Measurements from ENCODE around the gene ABCA6.
"Not testable (repeated sequence)": the region's sequence is repeated elsewhere in the genome, so short reads cannot be mapped to it uniquely, and the experiment has no call there.

Gene ABCA6

DNA sequence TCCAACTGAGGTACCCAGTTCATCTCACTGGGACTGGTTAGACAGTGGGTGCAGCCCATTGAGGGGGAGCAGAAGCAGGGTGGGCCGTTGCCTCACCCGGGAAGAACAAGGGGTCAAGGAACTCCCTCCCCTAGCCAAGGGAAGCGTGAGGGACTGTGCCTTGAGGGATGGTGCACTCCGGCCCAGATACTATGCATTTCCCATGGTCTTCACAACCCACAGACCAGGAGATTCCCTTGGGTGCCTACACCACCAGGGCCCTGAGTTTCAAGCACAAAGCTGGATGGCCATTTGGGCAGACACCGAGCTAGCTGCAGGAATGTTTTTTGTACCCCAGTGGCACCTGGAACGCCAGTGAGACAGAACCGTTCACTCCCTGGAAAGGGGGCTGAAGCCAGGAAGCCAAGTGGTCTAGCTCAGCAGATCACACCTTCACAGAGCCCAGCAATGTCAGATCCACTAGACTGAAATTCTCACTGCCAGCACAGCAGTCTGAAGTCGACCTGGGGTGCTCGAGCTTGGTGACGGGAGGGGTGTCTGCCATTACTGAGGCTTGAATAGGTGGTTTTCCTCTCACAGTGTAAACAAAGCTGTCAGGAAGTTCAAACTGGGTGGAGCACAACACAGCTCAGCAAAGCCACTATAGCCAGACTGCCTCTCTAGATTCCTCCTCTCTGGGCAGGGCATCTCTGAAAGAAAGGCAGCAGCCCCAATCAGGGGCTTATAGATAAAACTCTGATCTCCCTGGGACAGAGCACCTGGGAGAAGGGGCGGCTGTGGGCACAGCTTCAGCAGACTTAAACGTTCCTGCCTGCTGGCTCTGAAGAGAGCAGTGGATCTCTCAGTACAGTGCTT lies 71.1 kb downstream of the ABCA6 start:
- DNase-seq = not testable (repeated sequence)

- no peak for DNase-seq
These were observed 72.4 kb downstream of the ABCA6 start for GRCh38 chr17:69069226-69069750.

DNA sequence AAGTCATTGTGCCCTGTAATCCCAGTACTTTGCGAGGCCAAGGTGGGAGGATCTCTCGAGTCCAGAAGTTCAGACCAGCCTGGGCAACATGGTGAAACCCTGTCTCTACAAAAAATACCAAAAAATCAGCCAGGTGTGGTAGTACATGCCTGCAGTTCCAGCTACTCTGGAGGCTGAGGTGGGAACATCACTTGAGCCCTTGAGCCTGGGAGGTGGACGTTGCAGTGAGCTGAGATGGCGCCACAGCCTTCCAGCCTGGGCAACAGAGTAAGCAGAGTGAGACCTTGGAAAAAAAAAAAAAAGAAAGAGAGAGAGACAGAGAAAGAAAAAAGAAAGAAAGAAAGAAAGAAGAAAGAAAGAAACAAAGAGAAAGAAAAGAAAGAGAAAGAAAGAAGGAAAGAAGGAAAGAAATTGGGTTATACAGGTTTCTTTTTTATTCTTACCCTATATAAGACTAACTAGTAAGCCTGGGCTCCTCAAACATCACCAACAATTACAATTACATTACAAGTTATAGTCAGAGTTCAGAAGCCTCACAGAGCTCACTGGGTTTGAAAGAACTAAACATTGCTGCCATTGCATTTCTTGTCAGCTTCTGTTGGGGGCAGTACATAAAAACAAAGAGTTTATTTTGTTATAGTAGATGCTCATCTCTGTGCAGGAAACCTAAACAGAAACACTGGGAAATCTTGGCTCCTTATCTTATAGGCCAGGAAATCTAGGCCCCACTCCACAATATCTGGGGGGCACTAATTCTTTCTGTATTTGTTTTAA lies 74.2 kb downstream of the ABCA6 start:
- DNase-seq = no peak

DNA sequence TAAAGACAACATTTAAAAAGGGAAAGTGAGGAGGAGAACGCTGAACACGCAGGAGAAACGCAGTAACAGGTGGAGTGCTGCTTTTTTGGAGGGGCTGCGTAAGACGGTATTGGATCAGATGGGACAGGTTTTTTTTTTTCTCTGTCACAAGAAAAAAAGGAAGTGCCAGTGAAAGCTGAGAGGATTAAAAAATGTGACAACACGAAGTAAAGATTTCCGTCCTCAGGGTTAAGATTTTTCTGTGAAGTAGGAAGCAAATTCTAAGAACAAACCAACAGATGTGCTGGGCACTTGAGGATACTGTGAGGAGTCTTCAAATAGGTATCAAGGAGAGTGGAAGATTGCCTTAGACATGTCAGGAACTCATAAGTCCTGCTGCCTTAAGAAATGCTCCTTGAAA lies 75.2 kb downstream of the ABCA6 start:
- no peak for DNase-seq

GRCh38 chr17:69065113-69065512 lies 76.6 kb downstream of the ABCA6 start:
- no peak for DNase-seq

GRCh38 chr17:69064476-69064875 lies 77.2 kb downstream of the ABCA6 start:
- no peak for DNase-seq

DNA sequence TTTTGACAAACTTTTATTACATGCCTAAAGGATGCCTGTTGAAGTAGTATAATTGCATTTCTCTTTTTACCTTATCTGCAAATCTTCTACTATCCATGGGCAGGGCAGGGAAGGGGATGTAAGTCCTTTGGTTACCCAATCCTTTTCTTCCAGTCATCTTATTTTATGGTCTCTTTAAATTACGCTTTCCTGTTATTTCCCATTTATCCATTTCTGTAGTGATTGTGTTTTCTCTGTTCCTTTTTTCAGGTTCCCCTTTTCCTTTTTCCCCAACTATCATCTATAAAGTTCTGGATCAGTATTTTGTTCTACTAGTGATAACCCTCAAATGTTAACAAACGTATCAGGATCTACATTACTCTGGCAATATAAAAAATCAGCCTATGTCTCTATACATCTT lies 77.7 kb downstream of the ABCA6 start:
- no peak for DNase-seq

- DNase-seq = no peak
These were observed 78.7 kb downstream of the ABCA6 start for GRCh38 chr17:69062860-69063581.

GRCh38 chr17:69061721-69062556 lies 79.8 kb downstream of the ABCA6 start:
- no peak for DNase-seq

GRCh38 chr17:69060822-69061221 lies 80.9 kb downstream of the ABCA6 start, which contains the start of gene ABCA9:
ABCA9 (minus strand) TSS chr17:69060927; CDS start chr17:69051126, 9,801 bp downstream.
- DNase-seq = no peak

DNA sequence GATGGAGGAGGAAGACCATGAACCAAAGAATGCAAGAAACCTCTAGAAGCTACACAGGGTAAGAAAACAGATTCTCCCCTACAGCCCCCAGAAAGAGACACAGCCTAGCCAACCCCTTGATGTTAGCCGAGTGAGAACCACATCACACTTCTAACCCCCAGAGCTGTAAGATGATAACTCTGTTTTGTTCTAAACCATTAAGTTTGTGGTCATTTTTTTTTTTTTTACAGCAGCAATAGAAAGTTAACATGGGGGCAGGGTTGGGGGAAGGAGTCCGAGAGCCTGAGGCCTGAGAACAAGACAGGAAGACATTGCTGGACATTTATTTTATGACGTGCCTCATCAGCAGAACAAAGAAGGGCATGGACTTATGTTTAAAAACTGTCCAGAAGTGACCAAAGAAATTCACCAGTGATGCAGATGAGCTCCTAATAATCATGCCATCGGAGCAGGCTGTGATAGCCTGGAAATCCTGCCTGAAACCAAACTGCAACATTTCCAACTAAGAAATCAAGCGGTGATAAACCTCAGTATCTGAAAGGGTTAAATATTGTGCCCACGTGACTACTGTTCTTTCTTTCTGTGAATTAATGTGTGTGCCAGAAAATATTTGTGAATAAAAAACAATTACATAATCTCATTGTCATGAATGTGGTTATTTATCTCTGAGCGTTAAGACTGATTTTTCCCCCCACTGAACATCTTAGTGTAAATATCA lies 82.1 kb downstream of the ABCA6 start:
- no peak for DNase-seq

DNA sequence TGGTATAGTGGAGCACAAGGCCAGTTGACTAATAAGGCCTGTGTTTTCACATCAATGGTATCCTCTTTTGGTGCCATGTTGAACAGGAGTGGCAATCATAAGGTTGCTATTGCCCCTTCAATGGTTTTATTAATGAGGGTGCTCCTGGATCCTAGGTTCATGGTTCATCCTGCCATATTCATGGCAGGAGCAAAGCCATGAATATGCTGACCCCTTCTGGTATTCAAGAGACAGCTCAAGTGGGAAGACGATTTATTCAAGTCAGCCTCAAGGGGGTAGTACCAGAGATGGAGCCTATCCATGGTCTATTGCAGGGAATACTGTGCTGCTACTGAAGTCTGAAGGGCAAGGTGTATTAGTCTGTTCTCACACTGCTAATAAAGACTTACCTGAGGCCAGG lies 83.5 kb downstream of the ABCA6 start:
- no peak for DNase-seq

- no peak for DNase-seq
These were observed 84.4 kb downstream of the ABCA6 start for GRCh38 chr17:69057280-69057679.

DNA sequence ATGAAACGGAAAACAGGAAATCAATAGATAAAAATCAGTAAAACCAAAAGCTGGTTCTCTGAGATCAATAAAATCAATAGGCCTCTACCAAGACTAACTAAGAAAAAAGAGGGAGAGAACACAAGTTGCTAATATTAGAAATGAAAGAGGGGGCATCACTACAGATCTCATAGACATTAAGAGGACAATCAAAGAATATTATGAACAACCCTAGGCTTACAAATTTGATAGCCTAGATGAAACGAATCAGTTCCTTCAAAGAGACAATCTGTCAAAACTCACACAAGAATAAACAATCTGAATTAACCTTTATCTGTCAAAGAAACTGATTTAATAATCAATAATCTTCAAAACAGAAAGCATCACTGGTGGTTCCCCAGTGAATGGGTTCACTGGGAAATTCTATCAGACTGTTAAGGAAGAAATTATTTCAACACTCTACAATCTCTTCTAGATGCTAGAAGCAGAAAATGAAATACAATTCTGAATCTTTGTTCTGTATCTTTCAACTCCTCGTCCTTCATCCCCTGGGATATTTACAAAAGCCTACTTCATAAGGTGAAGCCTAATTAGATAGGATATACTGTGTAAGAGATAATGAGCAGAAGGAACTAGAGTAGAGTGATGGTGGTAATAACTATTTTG lies 85.4 kb downstream of the ABCA6 start:
- no peak for DNase-seq

DNA sequence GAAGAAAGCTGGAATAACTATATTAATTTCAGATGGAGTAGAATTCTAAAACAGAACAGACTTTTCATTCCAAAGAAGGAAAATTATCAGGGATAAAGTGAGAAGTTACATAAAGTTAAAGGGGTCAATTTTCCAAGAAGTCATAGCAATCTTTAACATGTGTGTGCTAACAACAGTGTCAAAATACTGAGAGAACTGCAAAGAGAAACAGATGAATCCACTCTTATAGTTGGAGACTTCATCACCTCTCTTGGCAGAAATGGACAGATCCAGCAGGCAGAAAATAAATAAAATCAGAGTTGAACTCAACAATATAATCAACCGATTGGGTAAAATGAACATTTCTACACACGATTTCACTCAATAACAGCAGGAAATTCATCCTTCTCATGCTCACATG lies 86.4 kb downstream of the ABCA6 start:
- DNase-seq = no peak

DNA sequence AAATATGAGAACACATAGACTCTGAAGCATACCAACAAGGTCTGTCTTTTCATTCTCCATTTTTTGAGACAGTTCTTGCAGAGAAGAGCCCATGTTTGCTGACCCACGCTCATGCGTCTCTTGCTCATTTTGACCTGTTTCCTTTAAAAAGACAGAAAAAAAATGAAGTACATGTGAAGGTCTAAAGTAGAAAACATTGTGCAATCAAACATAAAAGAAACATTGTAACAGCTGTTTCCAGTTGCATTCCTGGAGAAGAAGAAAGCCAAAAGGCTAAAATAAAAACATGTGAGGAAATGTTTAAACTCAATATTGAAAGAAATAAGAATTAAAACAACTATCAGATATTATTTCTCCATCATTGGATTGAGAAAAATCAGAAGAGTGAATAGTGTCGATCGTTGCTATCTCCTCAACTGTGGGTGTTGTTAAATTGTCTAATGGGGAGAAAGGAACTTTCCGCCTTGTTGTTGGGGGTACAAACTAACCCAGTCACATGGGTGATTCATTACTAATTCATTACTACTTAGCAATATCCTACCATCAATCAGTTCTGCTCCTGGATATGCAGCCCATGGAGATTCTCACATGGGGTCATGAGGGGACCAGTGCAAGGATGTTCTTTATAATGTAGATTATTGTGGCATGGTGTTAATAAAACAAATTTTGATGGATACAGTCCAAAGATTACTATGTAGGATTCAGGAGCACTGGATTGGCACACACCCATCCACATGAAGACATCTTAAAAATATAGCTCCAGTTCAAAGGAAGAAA lies 90.5 kb downstream of the ABCA6 start:
- no peak for DNase-seq

DNA sequence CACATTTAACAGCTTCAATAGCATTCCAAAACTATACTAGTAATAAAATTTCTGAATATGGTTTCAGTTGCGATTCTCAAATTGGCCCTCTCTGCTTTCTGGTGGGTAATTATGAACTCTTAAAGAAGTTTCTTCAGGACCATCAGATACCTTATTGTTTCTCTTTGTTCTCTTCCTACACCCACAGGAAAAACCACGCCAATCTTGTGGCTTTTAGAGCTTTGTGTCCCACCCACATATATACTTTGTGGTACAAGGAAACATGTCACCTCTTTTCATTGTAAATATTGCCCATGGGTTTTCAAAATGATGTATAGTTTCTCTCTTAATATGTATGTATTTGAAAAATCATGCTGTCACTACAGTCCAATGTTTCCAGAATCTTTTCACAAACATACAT lies 93.1 kb downstream of the ABCA6 start:
- DNase-seq = no peak

DNA sequence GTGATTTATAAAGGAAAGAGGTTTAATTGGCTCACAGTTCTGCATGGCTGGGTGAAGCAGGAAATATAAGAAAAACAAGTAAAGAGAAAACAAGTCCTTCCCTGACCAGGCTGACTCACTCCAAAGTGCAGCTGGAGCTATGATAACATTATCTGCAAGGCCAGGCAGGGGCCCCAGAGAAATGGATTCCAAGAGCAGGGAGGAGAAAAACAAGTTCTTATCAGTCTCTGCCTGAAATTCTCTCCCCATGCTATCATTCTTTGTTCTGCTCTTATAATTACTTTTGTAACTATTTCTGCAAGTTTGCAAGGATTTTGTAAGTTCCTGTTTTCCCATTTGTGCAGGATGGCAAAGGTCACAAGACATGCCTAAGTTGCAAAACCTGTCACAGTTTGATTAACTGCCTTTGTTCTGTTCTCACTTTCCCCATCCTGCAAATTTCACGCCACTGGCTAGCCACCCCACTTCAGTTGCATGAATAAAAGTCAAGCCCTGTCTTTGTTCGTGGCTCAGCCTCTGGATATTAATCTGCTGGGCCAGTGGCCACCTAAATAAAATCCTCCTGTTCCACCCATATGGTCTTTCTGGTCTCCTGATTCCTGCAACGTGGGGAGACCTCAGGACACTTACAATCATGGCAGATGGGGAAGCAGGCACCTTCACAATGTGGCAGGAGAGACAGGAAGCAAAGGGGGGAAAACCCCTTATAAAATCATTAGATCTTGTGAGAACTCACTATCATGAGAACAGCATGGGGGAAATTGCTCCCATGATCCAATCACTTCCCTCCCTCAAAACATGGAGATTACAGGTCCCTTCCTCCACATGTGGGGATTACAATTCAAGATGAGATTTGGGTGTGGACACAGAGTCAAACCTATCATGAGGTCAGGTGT lies 94.1 kb downstream of the ABCA6 start:
- DNase-seq = no peak

Data from stimulated activated CD4-positive, alpha-beta T cell treated with anti-CD3 and anti-CD28 coated beads, Interleukin-4, amount 100 ng/mL, for 1 hour (primary cell).